NCI-H2081 (cell line): ENCODE measurements around the gene INTS15.
A peak's percentile ranks its signal among the peaks of the same experiment; 100 is the strongest.
"Not testable (repeated sequence)": the region's sequence is repeated elsewhere in the genome, so short reads cannot be mapped to it uniquely, and the experiment has no call there.

Experiments
- DNase-seq, 2 experiments: peaks; one replicate each; lab custom pipeline; 2025; lab: John Stamatoyannopoulos, UW

The INTS15 gene

DNA sequence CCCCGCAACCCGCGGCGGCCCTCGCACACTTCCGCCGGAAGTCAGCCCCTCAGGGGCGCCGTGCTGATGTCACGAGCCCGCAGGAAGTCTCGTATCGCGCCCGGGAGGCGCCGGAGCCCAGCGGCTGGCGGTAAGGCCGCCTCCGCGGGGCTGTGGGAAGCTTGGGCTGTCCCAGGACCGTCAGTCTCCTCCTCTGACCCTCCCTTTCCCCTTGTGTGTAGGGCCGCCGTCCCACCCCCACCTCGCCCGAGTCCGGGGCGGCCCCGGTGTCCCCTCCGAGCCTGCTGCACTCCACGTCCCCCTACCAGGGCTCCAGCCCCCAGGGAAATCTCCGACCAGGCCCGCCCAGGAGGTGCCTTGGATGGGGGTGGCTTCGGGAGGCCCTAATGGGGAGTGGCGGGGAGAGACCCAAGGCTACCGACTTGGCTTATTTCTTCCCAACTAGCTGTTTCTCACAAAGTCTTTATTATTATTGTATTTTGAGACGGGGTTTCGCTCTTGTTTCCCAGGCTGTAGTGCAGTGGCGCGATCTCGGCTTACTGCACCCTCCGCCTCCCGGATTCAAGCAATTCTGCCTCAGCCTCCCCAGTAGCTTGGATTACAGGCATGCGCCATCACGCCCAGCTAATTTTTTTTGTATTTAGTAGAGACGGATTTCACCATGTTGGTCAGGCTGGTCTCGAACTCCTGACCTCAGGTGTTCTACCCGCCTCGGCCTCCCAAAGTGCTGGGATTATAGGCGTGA is 12.3 kb upstream of the INTS15 start, which contains the start of gene ZDHHC4:
TSS of gene ZDHHC4 (plus strand) at position 86 of the 745 bp plus-strand sequence. CDS start 3,108 bp downstream, outside the sequence.
- peak; percentile 92 to 95 for DNase-seq

GRCh38 chr7:6578114-6579084 is 11.4 kb upstream of the INTS15 start:
- no peak for DNase-seq

DNA sequence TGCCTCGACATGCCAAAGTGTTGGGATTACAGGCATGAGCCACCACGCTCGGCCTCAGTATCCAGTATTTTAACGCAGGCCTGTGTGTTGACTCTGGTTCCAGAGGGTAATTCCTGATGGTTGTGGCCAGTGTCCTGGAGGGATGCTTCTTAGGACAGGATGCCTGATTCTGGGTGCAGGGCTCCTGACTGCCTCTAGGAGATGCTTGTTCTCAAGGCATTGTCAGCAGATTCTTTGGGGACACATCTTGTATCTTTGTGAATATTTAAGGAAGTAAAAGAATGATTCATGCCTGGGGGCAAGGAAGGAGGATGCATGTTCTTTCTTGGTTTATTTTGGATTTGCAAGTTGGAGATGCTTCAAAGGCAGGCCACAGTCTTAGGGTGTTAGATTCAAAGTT is 10.4 kb upstream of the INTS15 start:
- no peak for DNase-seq

DNA sequence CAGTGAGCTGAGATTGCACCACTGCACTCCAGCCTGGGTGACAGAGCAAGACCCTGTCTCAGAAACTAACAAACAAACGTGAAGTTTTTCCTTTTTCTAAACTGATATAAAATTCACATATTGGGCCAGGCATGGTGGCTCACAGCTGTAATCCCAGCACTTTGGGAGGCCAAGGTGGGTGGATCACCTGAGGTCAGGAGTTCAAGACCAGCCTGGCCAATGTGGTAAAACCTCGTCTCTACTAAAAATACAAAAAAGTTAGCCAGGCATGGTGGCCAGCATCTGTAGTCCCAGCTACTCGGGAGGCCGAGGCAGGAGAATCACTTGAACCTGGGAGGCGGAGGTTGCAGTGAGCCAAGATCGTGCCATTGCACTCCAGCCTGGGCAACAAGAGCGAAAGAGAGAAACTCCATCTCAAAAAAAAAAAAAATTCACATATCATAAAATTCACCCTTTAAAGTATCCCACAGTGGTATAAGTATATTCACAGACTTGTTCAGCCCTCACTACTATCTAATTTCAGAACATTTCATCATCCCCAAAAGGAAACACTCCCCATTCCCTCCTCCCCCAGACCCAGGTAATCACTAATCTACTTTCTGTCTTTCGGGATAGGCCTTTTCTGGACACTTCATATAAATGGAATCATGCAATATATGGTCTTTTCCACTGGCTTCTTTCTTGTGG is 3.9 kb upstream of the INTS15 start:
- DNase-seq = not testable (repeated sequence)

GRCh38 chr7:6588566-6588965 is 1.3 kb upstream of the INTS15 start:
- DNase-seq = no peak

GRCh38 chr7:6589151-6589828 is 531 bp upstream of the INTS15 start:
- DNase-seq = no peak

- DNase-seq = no peak
These were observed 857 bp downstream of the INTS15 start for GRCh38 chr7:6590645-6591110.

GRCh38 chr7:6600093-6600492 is 10.3 kb downstream of the INTS15 start:
- no peak for DNase-seq

GRCh38 chr7:6604458-6604857 is 14.6 kb downstream of the INTS15 start:
- DNase-seq = no peak

GRCh38 chr7:6606866-6607583 is 17.2 kb downstream of the INTS15 start:
- DNase-seq = no peak

- no peak for DNase-seq
These were observed 17.8 kb downstream of the INTS15 start for GRCh38 chr7:6607651-6608051.

DNA sequence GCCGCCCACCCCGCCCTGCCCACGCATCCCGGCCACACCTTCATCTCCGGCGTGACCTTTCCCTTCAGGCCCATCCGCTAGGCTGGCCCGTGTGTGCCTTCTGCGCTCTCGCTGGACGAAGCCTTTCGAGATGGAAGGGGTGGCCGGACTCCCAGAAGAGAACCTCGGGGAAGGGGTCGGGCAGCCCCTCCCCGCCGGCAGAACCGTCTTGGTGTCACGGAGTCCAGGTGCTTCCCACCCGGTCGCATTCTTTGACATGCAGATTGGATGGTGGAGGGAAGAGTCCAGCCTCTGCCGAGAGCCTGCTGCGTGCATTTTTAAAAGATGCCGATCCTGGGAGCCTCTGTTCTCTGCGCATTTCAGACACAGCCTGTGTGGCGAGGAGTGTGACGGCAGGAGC is 18.3 kb downstream of the INTS15 start:
- no peak for DNase-seq

GRCh38 chr7:6608794-6609193 is 19.0 kb downstream of the INTS15 start:
- DNase-seq = no peak

GRCh38 chr7:6612819-6613218 is 23.0 kb downstream of the INTS15 start:
- DNase-seq = no peak

DNA sequence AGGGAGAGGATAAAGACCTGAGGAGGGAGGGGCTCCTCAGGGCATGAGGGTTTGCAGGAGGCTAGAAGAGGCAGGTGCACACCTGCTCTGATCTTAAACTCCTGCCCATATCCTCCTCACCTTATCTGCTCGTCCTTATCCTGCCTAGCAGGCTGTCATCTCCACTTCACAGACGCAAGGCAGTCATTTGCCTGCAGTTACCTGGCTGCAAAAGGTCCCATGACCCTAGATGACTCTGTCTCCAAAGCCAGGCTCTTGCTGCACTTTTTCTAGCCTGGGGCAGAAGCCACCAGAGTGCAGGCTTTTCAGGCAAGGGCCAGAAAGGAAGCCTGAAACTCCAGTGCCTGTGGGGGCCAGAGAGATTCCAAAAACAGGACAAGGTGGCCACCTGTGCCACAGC is 23.9 kb downstream of the INTS15 start:
- DNase-seq = no peak

- DNase-seq = peak in 1 of 2 experiments; percentile 22
These were observed 25.3 kb downstream of the INTS15 start, which contains the start of gene ZNF853 for GRCh38 chr7:6614953-6615722. TSS of gene ZNF853 (plus strand) at chr7:6615610. CDS start at chr7:6616175, 565 bp downstream.

DNA sequence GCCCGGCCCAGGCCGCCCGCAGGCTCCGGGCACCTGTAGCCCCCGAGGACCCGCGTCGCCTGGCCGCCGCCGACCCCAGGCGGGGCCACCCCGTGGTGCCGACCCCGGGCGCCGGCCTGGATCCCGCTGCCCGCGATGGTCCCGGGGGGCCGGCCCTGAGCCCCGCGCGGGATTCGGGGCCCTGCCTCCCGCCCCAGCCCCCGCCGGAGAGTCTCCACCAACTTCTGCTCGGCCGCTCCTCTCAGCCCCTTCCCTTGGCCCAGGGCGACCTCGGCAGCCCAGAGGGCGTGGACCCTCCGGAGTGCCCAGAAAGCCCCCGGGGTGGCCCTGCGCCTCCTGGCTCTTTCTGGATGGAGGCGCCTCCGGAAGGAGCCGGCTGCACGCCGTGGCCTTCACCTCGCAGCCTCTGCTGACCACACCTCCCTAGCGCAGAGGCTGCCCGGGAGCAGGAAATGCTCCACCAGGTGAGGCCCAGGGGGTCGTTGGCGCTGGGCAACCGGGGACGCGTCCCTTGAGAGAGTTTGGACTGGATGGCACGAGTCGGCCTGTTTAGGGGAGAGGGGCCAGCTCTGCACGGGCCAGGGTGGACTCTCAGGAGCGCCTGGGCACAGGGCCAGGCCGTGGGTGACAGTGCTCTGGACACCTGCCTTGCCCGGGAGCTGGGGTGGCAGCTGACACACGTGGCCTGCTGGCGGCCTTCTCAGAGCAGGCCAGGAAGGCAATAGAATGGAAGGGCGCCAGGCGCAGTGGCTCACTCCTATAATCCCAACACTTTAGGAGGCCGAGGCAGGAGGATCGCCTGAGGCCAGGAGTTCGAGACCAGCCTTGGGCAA is 26.1 kb downstream of the INTS15 start:
- DNase-seq = peak; percentile 33 to 67

DNA sequence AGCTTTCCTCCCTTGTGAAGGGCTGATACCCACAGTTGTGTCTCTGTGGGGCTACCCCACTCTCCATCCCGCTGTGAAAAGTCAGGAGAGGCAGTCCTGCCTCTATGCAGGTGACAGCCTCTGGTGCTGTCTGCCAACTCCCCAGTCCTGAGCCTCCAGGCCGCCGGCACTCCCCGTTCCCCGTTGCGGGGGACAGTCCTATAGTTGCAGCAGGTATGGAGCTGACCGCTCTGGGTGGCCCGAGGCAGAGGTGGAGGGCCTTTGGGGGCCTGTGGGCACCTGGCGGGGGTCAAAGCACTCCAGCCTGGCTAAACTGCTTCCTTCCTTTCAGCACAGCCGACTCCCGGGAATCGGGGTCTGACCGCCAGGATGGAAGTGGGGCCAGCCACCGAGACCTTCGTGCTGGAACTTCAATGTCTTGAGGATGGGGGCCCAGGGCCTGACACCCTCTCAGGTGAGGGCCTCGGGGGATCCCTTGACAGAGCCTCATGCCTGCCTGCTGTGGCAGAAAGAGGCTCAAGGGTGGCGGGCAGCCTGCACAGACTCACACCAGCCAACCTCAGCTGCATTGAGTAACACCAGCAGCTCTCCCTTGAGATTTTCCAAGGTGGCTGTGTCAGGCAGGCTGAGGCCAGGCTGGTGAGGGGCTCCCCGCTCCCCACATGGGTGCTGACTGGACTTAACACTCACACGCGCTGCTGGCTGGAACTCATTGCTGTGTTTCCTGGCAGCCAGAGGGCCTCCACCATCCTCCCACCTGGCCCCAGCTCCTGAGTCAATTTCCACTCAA is 27.2 kb downstream of the INTS15 start:
- DNase-seq = no peak
